ENCODE data around the gene DOCK3. TPM values are rescaled to one million over a fixed set of nuclear protein-coding genes. Genes with fewer than 3 reads are reported as not detected.

DOCK3 gene
- total RNA-seq, 2 donors from 2014 or later, result 0.02 to 0.32 TPM

DNA sequence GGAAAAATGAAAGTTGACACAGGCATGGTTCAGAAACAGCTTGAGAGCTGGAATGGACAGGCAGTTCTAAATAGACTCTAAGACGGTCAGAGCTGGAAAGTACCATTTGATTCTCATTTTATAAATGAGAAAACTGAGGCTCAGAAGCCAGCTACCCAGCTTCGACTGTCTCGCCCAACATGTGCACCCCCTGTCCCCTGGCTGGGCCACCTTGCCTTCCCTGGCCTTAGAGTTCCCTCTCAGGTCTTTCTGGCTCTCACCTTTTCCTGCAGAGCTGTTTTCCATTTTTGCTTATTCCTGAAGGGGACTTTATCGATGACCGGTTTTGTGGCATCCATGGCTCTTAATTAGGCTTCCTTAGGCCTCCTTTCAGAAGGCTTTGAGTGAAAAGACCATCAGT is 17.3 kb upstream of the DOCK3 start:
- H3K4me3 ChIP-seq, result no peak overlapping the region
- no peaks in the 10 kb centered on the region for H3K4me1 ChIP-seq
- no peaks in the 10 kb centered on the region for H3K36me3 ChIP-seq
- no peak for DNase-seq
- H3K9ac ChIP-seq (ENCODE audit: low read depth in 2 of 2, low read length in 2 of 2), result no peak overlapping the region
- no peaks in the 10 kb centered on the region for H3K27me3 ChIP-seq
- H3K9me3 ChIP-seq, result no peaks in the 10 kb centered on the region
- TF ChIP-seq, protein P1, sequence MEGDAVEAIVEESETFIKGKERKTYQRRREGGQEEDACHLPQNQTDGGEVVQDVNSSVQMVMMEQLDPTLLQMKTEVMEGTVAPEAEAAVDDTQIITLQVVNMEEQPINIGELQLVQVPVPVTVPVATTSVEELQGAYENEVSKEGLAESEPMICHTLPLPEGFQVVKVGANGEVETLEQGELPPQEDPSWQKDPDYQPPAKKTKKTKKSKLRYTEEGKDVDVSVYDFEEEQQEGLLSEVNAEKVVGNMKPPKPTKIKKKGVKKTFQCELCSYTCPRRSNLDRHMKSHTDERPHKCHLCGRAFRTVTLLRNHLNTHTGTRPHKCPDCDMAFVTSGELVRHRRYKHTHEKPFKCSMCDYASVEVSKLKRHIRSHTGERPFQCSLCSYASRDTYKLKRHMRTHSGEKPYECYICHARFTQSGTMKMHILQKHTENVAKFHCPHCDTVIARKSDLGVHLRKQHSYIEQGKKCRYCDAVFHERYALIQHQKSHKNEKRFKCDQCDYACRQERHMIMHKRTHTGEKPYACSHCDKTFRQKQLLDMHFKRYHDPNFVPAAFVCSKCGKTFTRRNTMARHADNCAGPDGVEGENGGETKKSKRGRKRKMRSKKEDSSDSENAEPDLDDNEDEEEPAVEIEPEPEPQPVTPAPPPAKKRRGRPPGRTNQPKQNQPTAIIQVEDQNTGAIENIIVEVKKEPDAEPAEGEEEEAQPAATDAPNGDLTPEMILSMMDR (IDR thresholded peaks at IDR 0.05), result no peak
- intact Hi-C loops (cut with DNase I), result no loop called here
- no peak overlapping the region for H3K27ac ChIP-seq

DNA sequence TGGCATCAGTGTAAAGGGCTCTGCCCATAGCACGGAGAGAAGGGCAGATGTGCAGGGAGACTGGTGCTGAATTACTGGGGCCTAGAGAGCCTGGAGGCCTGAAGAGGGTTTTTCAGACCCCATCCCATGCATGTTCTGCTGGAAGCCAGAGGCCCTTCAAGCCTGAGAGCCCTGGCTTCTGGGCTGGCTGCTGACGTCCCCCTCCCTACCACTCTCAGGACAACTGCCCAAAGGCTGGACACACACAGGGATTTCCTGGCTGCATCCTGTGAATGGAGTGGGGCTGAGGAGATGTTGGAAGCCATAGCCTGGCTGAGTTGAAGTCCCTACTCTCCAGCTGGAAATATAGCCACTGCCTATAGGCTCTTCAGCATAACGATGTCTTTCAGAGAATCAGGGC is 16.9 kb upstream of the DOCK3 start:
- Histone ChIP-seq H3K9me3 (no peaks in the 10 kb centered on the region), H3K9ac (ENCODE audit: low read depth in 2 of 2, low read length in 2 of 2) (no peak overlapping the region), H3K4me1 (no peaks in the 10 kb centered on the region), H3K27me3 (no peaks in the 10 kb centered on the region), H3K27ac (no peak overlapping the region), H3K4me3 (no peak overlapping the region), H3K36me3 (no peaks in the 10 kb centered on the region)
- TF ChIP-seq, protein P1 (IDR thresholded peaks at IDR 0.05), result no peak
- intact Hi-C loops (cut with DNase I), result no loop called here
- no peak for DNase-seq

DNA sequence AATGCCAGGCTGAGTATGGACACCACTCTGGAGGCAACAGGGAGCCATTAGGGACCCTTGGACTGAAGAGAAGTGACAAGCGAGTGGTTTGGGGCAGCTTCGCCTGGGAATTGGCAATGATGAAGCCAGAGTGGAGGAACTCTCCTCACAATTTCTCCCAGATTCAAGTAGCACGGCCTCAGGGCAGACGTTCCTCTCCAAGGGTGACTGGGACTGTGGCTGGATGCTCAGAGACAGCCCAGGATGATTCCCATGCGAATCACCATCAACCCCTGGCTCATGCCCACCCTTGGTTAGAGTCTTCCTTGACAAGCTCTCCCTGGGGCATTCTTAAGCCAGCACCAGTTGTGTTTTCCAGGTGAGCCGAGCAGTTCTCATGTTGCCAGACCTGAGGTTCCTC is 16.3 kb upstream of the DOCK3 start:
- TF ChIP-seq, protein P1 (IDR thresholded peaks at IDR 0.05), result no peak
- H3K9ac ChIP-seq (ENCODE audit: low read depth in 2 of 2, low read length in 2 of 2), result no peak overlapping the region
- H3K27ac ChIP-seq, result no peak overlapping the region
- H3K4me3 ChIP-seq, result no peak overlapping the region
- no peaks in the 10 kb centered on the region for H3K4me1 ChIP-seq
- H3K36me3 ChIP-seq, result no peaks in the 10 kb centered on the region
- H3K27me3 ChIP-seq, result no peaks in the 10 kb centered on the region
- intact Hi-C loops (cut with DNase I), result no loop called here
- DNase-seq, result no peak
- H3K9me3 ChIP-seq, result no peaks in the 10 kb centered on the region

DNA sequence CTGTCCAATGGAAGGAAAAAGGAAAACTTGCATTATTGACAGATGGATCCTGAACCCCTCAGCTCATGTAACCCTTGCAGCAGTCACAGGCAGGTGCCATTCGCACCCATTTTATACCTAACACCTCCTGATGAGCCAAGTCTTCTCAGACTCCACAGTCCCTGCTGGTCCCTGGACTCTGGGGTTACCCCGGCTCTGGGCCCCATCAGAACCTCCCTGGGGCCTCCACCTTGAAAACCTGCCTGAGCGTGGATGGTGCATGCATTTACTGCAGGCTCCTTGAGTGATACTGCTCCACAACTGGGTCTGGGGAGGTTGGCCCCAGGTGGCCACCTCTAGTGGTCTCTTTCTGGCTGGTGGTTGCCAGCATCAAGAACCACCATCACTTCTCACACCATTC is 15.9 kb upstream of the DOCK3 start:
- no peak overlapping the region for H3K9ac ChIP-seq (ENCODE audit: low read depth in 2 of 2, low read length in 2 of 2)
- intact Hi-C loops (cut with DNase I), result no loop called here

DNA sequence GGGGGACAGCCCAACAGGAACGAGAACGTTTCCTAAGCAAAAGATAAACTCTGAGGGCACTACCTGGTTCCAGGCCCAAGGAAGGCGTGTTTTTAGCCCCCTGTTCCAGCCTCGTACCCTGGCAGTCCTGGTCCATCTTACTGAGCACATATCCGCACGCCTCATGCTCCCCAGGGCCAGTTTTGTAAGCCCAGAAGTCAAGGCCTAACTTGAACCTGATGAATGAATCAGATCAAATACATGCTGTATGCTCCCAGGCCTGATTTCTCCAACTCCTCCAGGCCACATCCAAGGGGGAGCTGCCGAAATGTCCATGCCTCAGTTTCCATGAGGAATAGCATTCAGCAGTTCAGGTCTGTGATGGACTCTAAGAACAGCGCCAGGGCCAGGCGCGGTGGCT is 14.3 kb upstream of the DOCK3 start:
- TF ChIP-seq, protein P1 (IDR thresholded peaks at IDR 0.05), result no peak
- no peaks in the 10 kb centered on the region for H3K4me1 ChIP-seq
- no peaks in the 10 kb centered on the region for H3K36me3 ChIP-seq
- no peak for DNase-seq
- no peaks in the 10 kb centered on the region for H3K9me3 ChIP-seq
- intact Hi-C loops (cut with DNase I), result no loop called here
- no peak overlapping the region for H3K9ac ChIP-seq (ENCODE audit: low read depth in 2 of 2, low read length in 2 of 2)
- H3K27me3 ChIP-seq, result no peaks in the 10 kb centered on the region
- no peak overlapping the region for H3K27ac ChIP-seq
- H3K4me3 ChIP-seq, result no peak overlapping the region

More for the DNA sequence above, 15.9 kb upstream of the DOCK3 start:
- H3K36me3 ChIP-seq, result no peaks in the 10 kb centered on the region
- H3K4me3 ChIP-seq, result no peak overlapping the region
- no peaks in the 10 kb centered on the region for H3K27me3 ChIP-seq
- H3K27ac ChIP-seq, result no peak overlapping the region
- TF ChIP-seq, protein P1 (IDR thresholded peaks at IDR 0.05), result no peak
- no peaks in the 10 kb centered on the region for H3K9me3 ChIP-seq
- H3K4me1 ChIP-seq, result no peaks in the 10 kb centered on the region
- DNase-seq, result no peak
